22Rv1 (cell line): Measurements from ENCODE around the gene SF3B3.

ENCODE experiments used
- CTCF ChIP-seq: fragments of 450-650 bp; IDR thresholded peaks from 2 replicates; pipeline ENCODE4 v1.5.1; 2017; ENCODE audit warnings: mild to moderate bottlenecking
- ZFX ChIP-seq: fragments of 450-650 bp; IDR thresholded peaks from 2 replicates; pipeline ENCODE4 v1.6.1; 2017; ENCODE audit warnings: antibody characterized with exemption, borderline replicate concordance

- no peak for TF ChIP-seq CTCF
- no peak for TF ChIP-seq ZFX
Observed at GRCh38 chr16:70592106-70592571, 68.5 kb downstream of the SF3B3 start.
